ENCODE data around the gene OR5B3. TPM values are rescaled to one million over a fixed set of nuclear protein-coding genes. Genes with fewer than 3 reads are reported as not detected.

The OR5B3 gene
- total and polyA plus RNA-seq, 2 experiments from 2014 or later, result not detected

- no peaks in the 10 kb centered on the region for H3K9me3 ChIP-seq (ENCODE audit: low read depth)
- H3K4me3 ChIP-seq, result no peak overlapping the region
- H3K27me3 ChIP-seq, result no peaks in the 10 kb centered on the region
- no peak overlapping the region for H3K27ac ChIP-seq
- DNase-seq (ENCODE audit: low read depth in 1 of 2, low spot score in 1 of 2), result no peak
- no peak for TF ChIP-seq CTCF (IDR thresholded peaks at IDR 0.05; ENCODE audit: low read depth, low read length)
- H3K36me3 ChIP-seq, result no peaks in the 10 kb centered on the region
- H3K4me1 ChIP-seq (ENCODE audit: low read depth), result no peaks in the 10 kb centered on the region
These were observed 51.9 kb downstream of the OR5B3 start for GRCh38 chr11:58354727-58355126.

Other genes starting within 250 kb of the OR5B3 start
- gene OR9Q2, start 217.8 kb downstream of the OR5B3 start, total RNA-seq, result not detected in 2 replicates
- gene OR9Q2, start 217.8 kb downstream of the OR5B3 start, polyA plus RNA-seq, result not detected in 2 replicates
- gene OR1S2, start 202.7 kb downstream of the OR5B3 start, total RNA-seq, result not detected in 2 replicates
- not detected in 2 replicates for gene OR1S2, start 202.7 kb downstream of the OR5B3 start, polyA plus RNA-seq
- not detected in 2 replicates for gene OR1S1, start 194.2 kb downstream of the OR5B3 start, total RNA-seq
- gene OR1S1, start 194.2 kb downstream of the OR5B3 start, polyA plus RNA-seq, result not detected in 2 replicates
- gene OR10Q1, start 178.0 kb downstream of the OR5B3 start, total RNA-seq, result not detected in 2 replicates
- gene OR10Q1, start 178.0 kb downstream of the OR5B3 start, polyA plus RNA-seq, result not detected in 2 replicates
- gene OR10W1, start 138.6 kb downstream of the OR5B3 start, total RNA-seq, result not detected in 2 replicates
- not detected in 2 replicates for gene OR10W1, start 138.6 kb downstream of the OR5B3 start, polyA plus RNA-seq
- gene OR5B17, start 47.8 kb downstream of the OR5B3 start, total RNA-seq, result not detected in 2 replicates
- gene OR5B17, start 47.8 kb downstream of the OR5B3 start, polyA plus RNA-seq, result not detected in 2 replicates
- gene OR5B2, start 21.2 kb upstream of the OR5B3 start, total RNA-seq, result not detected in 2 replicates
- gene OR5B2, start 21.2 kb upstream of the OR5B3 start, polyA plus RNA-seq, result 0.59 TPM in 1 of 2 replicates, not detected in the other
- gene OR5B12, start 35.4 kb upstream of the OR5B3 start, total RNA-seq, result not detected in 2 replicates
- gene OR5B12, start 35.4 kb upstream of the OR5B3 start, polyA plus RNA-seq, result not detected in 2 replicates
- gene OR5B21, start 101.2 kb upstream of the OR5B3 start, total RNA-seq, result not detected in 2 replicates
- not detected in 2 replicates for gene OR5B21, start 101.2 kb upstream of the OR5B3 start, polyA plus RNA-seq
- gene LPXN, start 169.0 kb upstream of the OR5B3 start, total RNA-seq, result 3.5 and 4.1 TPM in 2 replicates
- 3.0 TPM in 2 replicates for gene LPXN, start 169.0 kb upstream of the OR5B3 start, polyA plus RNA-seq
- gene ZFP91, start 172.2 kb upstream of the OR5B3 start, total RNA-seq, result 17.3 and 22.6 TPM in 2 replicates
- 12.3 and 19.6 TPM in 2 replicates for gene ZFP91, start 172.2 kb upstream of the OR5B3 start, polyA plus RNA-seq
- gene CNTF, start 215.8 kb upstream of the OR5B3 start, total RNA-seq, result 0.33 and 0.63 TPM in 2 replicates
- gene CNTF, start 215.8 kb upstream of the OR5B3 start, polyA plus RNA-seq, result 0.23 TPM in 1 of 2 replicates, not detected in the other

Data from cardiac muscle cell (in vitro differentiated cells and primary cell).